ENCODE data around the gene ELAVL3. TPM values are rescaled to one million over a fixed set of nuclear protein-coding genes. Genes with fewer than 3 reads are reported as not detected.

ELAVL3 gene
- polyA plus RNA-seq, 2 of the 4 experiments (the other 2 are of a cell fraction): 0.01 TPM; not detected in 1

- Histone ChIP-seq H3K4me1 (no peaks in the 10 kb centered on the region), H3K4me3 (peak overlapping the region; percentile 31; the same call in 2 of the 3 replicates), H3K4me2 (peak overlapping the region; percentile 64), H3K27ac (no peak overlapping the region), H3K9me3 (no peaks in the 10 kb centered on the region)
- 86% methylated on average over 14 of the region's 36 CpGs for WGBS (ENCODE audit: missing lambda C conversion rate)
- TF ChIP-seq POLR2AphosphoS2 (conservative IDR thresholded peaks at IDR 0.05; ENCODE audit: low read length) (no peak), KDM1A (IDR thresholded peaks at IDR 0.05; ENCODE audit: low read depth) (no peak), CBX2 (IDR thresholded peaks at IDR 0.05; ENCODE audit: borderline replicate concordance, low read depth) (no peak), RAD21 (conservative IDR thresholded peaks at IDR 0.05 in 1 of 2, IDR thresholded peaks at IDR 0.05 in 1 of 2) (no peak), NFE2L2 (conservative IDR thresholded peaks at IDR 0.05; ENCODE audit: low read length) (no peak), HEYL (CRISPR knock-in tag; IDR thresholded peaks at IDR 0.05) (no peak)
- TF ChIP-seq, protein P1, sequence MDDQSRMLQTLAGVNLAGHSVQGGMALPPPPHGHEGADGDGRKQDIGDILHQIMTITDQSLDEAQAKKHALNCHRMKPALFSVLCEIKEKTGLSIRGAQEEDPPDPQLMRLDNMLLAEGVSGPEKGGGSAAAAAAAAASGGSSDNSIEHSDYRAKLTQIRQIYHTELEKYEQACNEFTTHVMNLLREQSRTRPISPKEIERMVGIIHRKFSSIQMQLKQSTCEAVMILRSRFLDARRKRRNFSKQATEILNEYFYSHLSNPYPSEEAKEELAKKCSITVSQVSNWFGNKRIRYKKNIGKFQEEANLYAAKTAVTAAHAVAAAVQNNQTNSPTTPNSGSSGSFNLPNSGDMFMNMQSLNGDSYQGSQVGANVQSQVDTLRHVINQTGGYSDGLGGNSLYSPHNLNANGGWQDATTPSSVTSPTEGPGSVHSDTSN (IDR thresholded peaks at IDR 0.05): no peak
- FAIRE-seq (no peak), ATAC-seq (peak in 1 of 2 experiments; percentile 18; a peak in 2 of 6 replicates), DNase-seq (ENCODE audit: low read depth in 1 of 2, low spot score in 1 of 2) (peak in 1 of 2 experiments; percentile 6)
- POLR2A ChIA-PET: interaction anchor here (1.9 to 3.5 kb wide), 2 partner anchors 40 to 47 kb away, joined by 5 to 11 read pairs; partner anchors contain the start of gene SWSAP1
- CTCF ChIA-PET: interaction anchor here (0.6 to 3.3 kb wide), 4 partner anchors 14 to 80 kb away, joined by 3 to 20 read pairs (median 6); partner anchors contain the start of genes ODAD3 and PRKCSH
Observed at GRCh38 chr19:11421371-11422098, 59.3 kb downstream of the ELAVL3 start.

GRCh38 chr19:11420429-11421370 lies 60.1 kb downstream of the ELAVL3 start:
- no peaks in the 10 kb centered on the region for H3K9me3 ChIP-seq
- ChIA-PET POLR2A (interaction anchor here (1.9 to 3.5 kb wide), 2 partner anchors 39 to 46 kb away, joined by 5 to 11 read pairs; partner anchors contain the start of gene SWSAP1), CTCF (interaction anchor here (3.0 to 6.3 kb wide), 3 partner anchors 38 to 62 kb away, joined by 9 to 40 read pairs (median 20); partner anchors contain the start of gene EPOR)
- peak; percentile 32 to 78; a peak in 3 of 4 replicates for TF ChIP-seq CEBPB (IDR thresholded peaks at IDR 0.05)
- TF ChIP-seq KDM5A (IDR thresholded peaks at IDR 0.05): no peak
- H3K4me2 ChIP-seq: no peak overlapping the region
- FAIRE-seq: no peak
- no peak overlapping the region for H3K27ac ChIP-seq
- no peaks in the 10 kb centered on the region for H3K4me1 ChIP-seq
- no peak for DNase-seq (ENCODE audit: low read depth in 1 of 2, low spot score in 1 of 2)
- H3K4me3 ChIP-seq: no peak overlapping the region
- no peak for ATAC-seq
- WGBS (ENCODE audit: missing lambda C conversion rate): 72% methylated on average over 31 of the region's 46 CpGs

DNA sequence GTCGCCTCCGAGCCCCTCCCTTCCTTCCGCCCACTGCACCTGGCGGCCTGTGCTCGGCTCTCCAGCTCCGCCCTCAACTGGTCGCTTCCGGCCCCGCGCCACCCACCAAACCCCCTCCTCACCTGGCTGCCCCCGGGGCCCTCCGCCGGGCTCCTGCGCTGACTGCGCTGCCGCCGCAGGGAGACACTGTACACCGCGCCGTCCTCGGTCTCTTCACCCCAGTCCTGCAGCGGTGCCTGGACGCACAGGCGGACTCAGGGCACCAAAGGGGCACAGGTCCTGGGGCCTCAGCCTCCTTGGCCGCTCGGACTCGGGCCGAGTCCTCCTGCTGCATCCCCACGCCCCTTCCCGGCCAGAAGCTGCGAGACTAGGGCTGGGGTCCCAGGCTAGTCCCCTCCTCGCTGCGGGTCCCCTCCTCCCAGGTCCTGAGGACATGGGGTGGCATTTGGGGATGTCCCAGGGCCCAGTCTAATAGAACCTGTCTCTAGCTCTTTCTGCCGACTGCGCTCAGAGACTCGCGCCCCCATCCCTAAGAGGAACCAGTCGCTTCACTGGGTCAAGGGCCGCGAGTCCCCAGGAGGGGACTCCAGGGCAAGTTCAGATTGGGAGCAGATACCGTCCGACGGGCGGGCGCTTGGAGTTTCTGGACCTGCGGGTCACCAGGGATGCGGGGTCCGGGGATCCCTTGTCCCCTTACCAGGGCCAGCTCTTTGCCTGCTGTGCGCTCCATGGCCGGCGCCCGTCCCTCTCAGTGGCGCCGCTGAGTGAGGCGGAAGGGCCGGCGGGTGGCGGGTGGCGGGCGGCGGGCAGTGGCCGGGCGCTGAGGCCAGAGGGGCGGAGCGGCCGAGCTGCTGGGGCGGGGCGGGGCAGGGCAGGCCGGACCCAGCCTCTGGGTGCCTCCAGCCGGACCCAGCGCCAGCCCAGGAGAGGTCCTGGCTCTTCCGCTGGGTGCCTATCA lies 62.0 kb downstream of the ELAVL3 start, which contains the start of gene RGL3:
TSS of gene RGL3 (minus strand) at position 766 of the 958 bp plus-strand sequence. CDS start at position 730, 36 bp downstream.
- H3K4me1 ChIP-seq: no peaks in the 10 kb centered on the region
- TF ChIP-seq MYC (IDR thresholded peaks at IDR 0.05; ENCODE audit: borderline replicate concordance, low read length) (no peak), RNF2 (IDR thresholded peaks at IDR 0.05; ENCODE audit: borderline replicate concordance, low read depth) (no peak), TP53 (CRISPR knock-in tag; IDR thresholded peaks at IDR 0.05) (no peak), HOXB13 (CRISPR knock-in tag; IDR thresholded peaks at IDR 0.05; ENCODE audit: low read depth) (no peak), PHF8 (IDR thresholded peaks at IDR 0.05; ENCODE audit: borderline replicate concordance, low read depth) (no peak), GATA3 (IDR thresholded peaks at IDR 0.05; ENCODE audit: borderline replicate concordance) (no peak), CEBPB (IDR thresholded peaks at IDR 0.05) (no peak), BHLHE40 (IDR thresholded peaks at IDR 0.05; ENCODE audit: low read depth, low read length) (no peak), NR3C1 (IDR thresholded peaks at IDR 0.05) (no peak), USF2 (IDR thresholded peaks at IDR 0.05) (no peak), NFE2L2 (conservative IDR thresholded peaks at IDR 0.05; ENCODE audit: low read length) (no peak), POLR2AphosphoS2 (conservative IDR thresholded peaks at IDR 0.05; ENCODE audit: low read length) (no peak), JUNB (IDR thresholded peaks at IDR 0.05) (no peak), HOXA7 (CRISPR knock-in tag; IDR thresholded peaks at IDR 0.05) (no peak), MAZ (IDR thresholded peaks at IDR 0.05; ENCODE audit: borderline replicate concordance, low read depth, low read length) (no peak), ZNF302 (CRISPR knock-in tag; IDR thresholded peaks at IDR 0.05) (no peak)
- TF ChIP-seq, protein P2, sequence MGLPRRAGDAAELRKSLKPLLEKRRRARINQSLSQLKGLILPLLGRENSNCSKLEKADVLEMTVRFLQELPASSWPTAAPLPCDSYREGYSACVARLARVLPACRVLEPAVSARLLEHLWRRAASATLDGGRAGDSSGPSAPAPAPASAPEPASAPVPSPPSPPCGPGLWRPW (IDR thresholded peaks at IDR 0.05): no peak
- POLR2A ChIA-PET: interaction anchor here (1.0 to 3.5 kb wide), 2 partner anchors 16 to 44 kb away, joined by 3 to 11 read pairs; partner anchors contain the start of genes ODAD3 and SWSAP1
- peak within 1 kb of the TSS; percentile 85 for H3K4me2 ChIP-seq
- DNase-seq (ENCODE audit: low read depth in 1 of 2, low spot score in 1 of 2) (no peak), FAIRE-seq (no peak), ATAC-seq (peak; percentile 72 to 81)
- WGBS (ENCODE audit: missing lambda C conversion rate): 16% methylated on average over 13 of the region's 72 CpGs
- CTCF ChIA-PET: interaction anchor here (0.7 to 6.3 kb wide), 6 partner anchors 12 to 64 kb away, joined by 3 to 40 read pairs (median 3); partner anchors contain the start of genes EPOR, ODAD3 and PRKCSH
- peak within 1 kb of the TSS; percentile 51 to 76; a peak in 5 of 6 replicates for H3K27ac ChIP-seq
- H3K9me3 ChIP-seq: no peaks in the 10 kb centered on the region
- peak within 1 kb of the TSS; percentile 55 for H3K4me3 ChIP-seq
